Astrocyte of the hippocampus (primary cell): ENCODE data around the gene BTBD1.
A peak's percentile ranks its signal among the peaks of the same experiment; 100 is the strongest.
"Not testable (repeated sequence)": the region's sequence is repeated elsewhere in the genome, so short reads cannot be mapped to it uniquely, and the experiment has no call there.

Experiments
- DNase-seq: peaks from one replicate; pipeline ENCODE4 v3.0.0; 2011; ENCODE audit warnings: low read depth, low spot score

The BTBD1 gene

DNA sequence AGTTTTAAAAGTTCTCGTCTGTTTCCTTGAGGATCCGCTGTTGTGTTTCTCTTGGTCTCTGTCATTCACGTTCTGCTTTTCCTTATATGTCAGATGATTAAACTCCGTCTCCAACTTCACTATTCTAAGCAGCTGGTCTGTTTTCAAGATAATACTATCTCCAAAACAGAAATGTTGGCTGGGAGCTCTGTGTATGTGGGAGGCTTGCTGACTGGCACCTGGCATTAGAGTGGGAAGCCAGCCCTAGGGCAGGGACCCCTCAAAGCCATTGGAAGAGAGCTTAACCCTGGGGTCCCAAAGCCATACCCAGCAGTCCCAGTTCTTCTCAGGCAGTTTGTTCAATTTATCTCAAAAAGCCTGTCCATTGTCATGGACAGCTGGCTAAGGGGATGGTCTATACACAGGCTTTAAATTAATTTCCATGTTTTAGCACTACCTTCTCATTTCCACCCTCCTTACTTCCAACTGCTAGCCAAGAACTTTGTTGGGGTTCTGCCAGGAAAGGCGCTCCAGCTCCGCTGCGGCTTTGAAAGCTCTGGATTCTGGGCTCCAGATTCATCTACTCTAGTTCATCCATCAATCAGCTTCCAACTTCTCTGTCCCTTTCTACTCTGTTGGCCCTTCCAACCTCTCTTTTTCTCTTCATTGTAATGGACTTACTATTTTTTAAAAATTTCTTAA, 9.2 kb downstream of the BTBD1 start:
- peak; percentile 56 for DNase-seq

DNA sequence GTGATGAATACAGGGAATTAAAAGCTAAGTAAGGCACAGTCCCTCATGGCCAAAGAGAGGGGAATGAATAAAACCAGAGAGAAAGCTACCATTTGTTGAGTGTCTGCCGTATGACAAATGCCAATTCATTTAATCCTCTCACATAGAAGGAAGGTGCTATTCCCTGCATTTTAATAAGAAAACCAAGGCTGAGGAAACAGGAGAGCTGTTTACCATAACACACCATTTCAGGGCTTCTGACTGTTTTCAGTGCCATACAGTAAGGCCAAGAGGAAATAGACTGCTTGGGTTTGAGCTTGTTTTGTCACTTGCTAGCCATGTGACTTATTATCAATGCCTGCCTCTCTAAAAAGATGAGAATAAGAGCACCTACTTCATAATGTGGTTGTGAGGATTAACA, 10.1 kb downstream of the BTBD1 start:
- no peak for DNase-seq

DNA sequence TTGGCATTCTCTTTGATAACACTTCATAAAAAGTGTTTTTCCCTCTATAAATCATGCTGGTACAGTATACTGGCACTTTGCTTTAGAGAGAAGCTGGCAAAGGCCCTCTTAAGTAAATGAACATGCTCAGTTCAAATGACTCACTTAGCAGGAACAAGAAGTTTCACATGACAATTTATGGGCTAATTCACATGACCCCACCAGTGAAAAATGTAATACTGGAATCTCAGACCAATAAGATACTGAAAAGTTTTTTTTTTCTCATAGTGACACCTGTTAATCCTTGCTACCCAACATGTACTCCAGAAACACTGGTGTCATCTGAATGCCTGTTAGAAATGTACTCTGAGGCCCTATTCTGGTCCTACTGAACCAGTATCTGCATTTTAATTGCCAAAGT, 13.9 kb downstream of the BTBD1 start:
- peak; percentile 51 for DNase-seq

DNA sequence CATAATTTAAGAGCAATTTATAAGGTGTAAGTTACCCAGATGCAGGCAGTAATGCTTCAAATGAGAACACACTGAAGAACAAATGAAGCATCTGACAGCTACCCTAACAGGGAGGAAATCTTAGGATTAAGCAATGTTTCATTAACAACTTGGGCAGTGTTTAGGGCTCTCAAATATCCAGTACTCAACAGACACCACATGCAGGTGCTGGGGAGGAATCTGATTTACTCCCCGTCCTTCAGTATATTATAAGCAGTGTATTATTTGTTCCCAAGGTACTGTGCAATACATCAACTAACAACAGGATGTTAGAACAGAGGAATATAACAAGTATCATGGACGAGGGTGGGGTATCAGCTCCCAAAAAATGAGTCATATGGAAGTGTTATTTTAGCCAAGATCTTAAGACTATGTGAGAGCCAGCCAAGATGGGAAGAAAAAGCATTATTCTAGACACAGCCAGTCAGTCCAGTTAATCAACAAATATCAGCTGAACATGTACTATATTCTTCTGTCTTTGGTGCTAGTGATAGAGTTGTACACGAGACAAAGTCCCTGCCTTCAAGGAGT, 20.4 kb downstream of the BTBD1 start:
- DNase-seq: peak; percentile 64

DNA sequence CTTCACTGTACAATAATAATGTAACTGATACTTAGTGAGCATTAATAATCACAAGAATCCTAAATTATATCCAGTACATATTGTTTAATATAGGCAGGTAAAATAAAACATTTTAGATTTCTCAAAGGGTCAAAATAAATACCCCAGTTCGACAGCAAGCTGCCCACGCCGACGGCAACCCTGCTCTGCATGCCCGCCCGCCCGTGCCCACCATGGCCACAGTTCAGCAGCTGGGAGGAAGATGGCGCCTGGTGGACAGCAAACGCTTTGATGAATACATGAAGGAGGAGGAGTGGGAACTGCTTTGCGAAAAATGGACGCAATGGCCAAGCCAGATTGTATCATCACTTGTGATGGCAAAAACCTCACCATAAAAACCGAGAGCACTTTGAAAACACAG, 22.9 kb downstream of the BTBD1 start:
- DNase-seq: no peak

DNA sequence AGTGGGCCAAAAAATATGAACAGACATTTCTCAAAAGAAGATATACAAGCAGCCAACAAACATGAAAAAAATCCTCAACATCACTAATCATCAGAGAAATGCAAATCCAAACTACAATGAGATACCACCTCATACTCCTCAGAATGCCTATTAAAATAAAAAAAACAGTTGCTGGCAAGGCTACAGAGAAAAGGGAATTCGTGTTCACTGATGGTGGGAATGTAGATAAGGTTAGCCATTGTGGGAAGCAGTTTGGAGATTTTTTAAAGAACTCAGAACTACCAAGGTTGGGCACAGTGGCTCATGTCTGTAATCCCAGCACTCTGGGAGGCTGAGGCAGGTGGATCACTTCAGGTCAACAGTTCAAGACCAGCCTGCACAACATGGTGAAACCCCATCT, 27.8 kb downstream of the BTBD1 start:
- peak; percentile 61 for DNase-seq

DNA sequence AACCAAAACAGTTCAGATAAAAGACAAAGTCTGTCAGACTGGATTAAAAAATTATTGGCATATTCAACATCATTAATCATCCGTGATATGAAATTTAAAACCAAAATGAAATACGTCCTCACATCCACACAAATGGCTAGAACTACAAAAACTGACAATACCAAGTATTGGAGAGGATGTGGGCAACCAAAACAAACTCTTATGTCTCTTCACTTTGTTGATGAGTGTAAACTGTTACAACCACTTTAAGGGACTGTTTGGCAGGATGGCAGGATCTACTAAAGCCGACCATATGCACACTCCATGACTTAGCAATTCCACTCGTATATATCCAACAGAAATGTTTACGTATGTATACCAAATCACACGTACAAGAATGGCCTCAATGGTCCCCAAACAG, 30.8 kb downstream of the BTBD1 start:
- DNase-seq: no peak

DNA sequence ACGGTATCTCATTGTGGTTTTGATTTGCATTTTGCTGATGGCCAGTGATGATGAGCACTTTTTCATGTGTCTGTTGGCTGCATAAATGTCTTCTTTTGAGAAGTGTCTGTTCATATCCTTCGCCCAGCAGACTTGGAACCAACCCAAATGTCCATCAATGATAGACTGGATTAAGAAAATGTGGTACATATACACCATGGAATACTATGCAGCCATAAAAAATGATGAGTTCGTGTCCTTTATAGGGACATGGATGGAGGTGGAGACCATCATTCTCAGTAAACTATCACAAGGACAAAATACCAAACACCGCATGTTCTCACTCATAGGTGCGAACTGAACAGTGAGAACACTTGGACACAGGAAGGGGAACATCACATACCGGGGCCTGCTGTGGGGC, 35.8 kb downstream of the BTBD1 start:
- not testable (repeated sequence) for DNase-seq

DNA sequence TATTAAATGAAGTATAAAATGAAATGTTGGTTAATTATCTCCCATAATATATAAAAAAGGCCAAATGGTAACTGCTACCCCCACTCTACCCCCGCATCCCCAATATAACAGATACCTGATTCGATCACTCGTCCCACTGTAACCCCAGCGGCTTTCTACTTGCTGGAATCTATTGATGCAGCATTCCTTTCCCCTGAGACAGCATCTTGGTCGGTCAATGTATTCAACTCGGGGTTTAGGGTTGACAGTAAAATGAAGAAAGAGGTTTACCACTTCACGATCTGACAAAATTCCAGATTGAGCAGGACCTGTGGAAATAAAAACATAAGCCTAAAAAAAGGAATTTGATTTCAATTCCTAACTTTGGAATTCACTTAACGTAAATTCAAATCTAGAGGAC, 37.0 kb downstream of the BTBD1 start:
- peak; percentile 90 for DNase-seq

DNA sequence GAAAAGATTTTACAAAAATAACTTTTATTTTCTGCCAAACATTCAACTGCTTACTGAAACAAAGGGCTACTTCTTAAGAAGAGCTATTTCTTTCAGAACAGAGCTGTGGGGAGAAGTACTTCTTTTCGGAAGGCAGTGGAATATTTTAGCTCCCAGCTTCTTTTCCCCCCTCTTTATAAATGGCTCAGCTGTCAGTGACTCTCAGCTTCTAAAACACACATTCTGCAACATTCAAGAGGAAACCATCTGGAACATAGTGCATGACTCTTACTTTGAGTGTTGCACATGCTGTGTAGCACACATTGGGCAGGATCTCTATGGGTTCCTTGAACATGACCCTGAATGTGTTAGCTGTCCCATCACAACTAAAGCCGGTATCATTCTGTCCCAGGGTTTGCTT, 48.6 kb downstream of the BTBD1 start:
- no peak for DNase-seq

DNA sequence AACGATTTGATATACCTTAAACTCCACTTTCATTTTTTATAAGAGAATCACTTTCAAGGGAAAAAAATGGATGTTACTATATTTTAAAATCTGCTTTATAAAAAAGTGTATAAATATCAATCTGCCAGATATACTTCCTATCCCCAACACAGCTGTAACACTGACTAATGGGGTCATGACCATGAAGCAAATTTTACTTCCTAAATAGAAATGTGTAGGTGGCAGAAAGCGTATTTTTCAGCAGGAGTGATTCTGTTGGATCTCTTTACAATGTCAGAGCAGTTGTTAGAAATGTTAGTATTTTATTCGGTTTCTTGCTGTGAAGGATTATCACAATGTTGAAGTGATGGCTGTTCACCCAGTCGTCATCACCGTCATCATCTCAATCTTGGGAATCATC, 50.1 kb downstream of the BTBD1 start:
- DNase-seq: no peak

DNA sequence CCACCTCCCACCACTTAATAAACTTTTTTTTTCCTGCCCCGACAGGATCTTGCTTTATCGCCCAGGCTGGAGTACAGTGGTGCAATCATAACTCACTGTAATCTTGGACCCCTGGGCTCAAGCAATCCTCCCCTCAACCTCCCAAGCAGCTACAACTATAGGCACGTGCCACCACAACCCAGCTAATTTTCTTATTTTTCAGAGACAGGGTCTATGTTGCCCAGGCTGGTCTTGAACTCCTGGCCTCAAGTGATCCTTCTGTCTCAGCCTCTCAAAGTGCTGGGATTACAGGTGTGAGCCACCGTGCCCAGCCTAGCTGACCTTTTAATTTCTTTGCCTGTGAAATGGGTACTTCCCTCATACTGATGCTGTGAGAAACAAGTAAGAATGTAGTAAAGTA, 51.7 kb downstream of the BTBD1 start:
- DNase-seq: no peak

DNA sequence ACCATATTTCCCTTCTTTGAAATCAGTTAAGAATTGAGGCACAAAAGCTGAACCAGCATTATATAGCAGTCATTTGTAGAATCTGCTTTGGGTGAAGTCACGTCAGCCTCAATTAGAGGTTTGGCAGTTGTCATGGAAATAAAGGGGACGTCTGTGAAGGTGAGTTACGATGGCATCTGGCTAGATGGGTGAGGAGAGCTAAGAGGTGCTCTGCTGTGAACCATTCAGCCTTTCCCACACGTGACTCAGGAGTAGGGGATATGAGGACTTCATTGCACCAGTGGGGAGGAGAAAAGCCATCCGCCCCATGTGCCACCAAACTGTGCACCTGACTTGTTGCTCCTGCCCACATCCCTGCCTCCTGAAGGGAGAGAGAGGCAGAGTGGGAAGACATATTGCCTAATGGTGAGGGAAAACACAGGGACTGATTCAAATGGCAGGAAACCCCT, 52.8 kb downstream of the BTBD1 start:
- DNase-seq: no peak

DNA sequence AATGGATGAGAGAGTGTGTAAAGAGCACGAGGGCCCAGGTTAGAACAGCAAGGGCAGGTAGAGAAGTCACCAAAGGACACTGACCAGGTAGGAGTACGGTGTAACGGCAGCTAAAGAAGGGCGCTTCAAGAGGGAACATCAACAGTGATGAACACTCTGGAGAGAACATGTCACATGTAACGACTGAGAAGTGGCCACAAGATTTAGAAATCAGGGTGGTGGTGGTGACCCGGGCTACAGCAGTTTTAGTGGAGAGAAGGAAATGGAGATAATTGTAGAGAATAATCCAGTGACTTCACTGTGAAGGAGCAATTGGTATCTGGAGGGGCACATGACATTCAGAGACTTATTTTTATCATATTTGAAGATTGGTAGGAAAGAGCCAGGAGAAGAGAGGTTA, 54.4 kb downstream of the BTBD1 start:
- DNase-seq: no peak

DNA sequence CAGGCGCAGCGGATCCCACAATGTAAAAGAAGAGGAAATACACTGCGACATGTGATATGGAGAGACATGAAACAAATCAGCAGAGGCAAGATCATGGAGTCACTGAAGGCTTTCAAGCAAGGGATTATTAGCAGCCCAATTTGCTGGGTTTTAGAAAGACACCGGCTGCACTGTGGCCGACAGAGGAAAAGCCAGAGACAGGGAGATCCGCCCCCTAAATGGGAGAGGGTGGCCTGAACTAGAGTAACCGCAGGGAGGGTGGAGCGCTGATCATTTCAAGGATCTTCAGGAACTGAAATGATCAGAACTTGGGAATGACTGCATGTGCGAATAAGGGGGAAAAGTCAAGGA, 55.0 kb downstream of the BTBD1 start:
- no peak for DNase-seq

DNA sequence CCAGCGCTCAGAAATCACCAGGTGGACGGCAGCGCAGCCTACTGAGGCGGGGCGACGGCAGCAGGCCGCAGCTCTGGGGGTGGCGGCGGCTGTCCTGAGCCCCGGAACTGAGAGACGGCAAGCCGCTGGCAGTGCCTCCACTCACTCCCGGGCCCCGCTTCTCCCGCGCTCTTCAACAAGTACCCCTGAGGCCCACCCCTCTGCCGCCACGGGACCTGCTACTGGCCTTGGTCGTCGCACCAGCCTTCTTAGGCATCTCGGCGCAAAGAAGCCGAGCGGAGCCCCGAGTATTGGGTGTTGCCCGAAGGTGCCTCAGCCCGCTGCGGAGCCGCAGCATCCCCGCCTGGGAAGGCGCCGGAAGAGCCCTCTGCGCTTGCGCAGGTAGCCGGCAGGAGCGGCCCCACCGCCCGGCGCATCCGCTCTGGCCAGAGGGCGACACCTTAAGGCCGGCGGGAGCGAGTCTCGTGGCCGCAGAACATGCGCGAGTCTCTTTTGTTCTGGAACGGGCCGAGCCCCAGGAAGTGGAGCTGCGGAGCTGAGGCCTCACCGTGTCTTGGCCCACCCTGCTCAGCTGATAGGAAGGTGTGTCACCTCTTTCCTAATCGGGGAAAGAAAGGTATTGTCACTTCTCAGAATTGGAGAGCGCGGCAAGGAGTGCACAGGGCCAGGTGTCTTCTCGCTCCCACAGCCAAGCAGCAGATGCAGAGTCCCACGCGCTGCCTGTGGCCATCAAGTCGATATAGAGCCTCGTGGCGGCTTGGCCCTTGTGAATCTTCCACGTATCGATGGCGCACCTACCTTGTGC, 55.6 kb downstream of the BTBD1 start, which contains the start of gene C15orf40:
TSS of gene C15orf40 (minus strand) at position 369 of the 805 bp plus-strand sequence. CDS start at position 337, 32 bp downstream.
- peak; percentile 97 for DNase-seq

DNA sequence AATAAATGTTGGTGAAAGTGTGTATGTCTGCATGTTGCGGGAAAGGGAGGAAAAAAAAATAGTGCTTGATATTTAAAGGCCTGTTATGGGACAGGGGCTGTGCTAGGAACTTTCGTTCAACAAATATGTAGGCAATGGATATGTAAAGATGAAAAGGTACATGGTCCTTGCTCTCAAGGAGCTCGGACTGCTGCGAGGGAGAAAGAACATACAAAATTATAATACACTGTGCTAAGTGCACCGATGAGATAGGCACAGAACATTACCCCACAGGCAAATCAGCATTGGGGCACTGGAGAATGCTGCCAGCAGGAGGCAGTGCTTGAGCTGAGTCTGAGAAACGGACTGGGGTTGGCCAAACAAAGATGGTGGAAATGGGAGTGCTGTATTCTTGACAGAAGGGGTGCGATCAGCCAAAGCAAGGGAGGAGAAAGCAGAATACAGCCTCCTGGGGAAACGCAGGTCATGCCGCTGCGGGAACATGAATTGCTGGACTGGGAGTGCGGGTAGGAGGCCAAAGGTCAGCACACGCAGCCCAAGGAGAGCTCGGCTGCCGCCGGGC, 56.3 kb downstream of the BTBD1 start:
- peak; percentile 90 for DNase-seq

DNA sequence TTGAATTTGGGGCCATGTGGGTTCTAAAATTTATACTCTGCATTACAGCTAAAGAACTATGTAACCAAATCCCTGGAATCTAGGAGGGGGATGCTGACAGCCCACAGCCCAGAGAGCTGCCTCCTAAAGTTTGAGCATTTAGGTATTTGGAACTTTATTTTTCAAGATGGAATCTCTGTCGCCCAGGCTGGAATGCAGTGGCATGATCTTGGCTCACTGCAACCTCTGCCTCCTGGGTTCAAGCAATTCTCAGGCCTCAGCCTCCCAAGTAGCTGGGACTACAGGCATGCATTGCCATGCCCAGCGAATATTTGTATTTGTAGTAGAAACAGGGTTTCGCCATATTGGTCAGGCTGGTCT, 66.4 kb downstream of the BTBD1 start:
- not testable (repeated sequence) for DNase-seq

DNA sequence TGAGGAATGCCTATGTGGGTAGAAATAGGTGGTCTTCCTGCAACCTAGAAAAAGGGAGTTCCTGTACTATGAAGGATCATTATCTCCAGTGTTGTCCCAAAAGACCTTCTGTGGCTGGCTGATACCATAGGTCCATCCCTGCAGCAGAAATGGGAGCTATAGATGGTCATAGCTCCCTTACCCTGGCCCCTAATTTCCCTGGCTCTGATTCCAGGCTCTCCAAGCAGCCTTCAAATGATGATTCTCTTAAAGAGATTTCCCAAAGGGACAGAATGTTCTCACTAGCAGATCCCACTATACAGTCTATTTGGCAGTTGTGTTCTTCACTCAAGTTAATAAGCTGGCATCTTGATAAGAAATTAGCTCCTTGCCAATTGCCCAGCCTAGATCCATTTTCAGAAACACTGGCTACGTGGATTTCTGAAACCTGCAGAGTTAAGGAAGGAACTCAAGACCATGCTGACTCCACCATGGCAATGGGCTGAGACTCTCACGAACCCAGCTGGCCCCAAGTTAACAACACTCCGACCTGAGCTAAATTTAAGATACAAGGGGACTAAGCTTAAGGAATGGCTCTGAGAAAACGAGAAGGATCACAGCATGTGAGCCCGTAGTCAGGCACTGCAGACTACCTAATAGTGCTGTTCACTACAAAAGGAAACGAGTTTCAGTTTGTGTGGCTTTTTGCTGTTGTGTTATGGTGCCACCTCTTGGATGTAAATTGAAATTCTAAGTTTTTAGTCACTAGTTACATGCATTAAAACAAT, 67.0 kb downstream of the BTBD1 start:
- DNase-seq: peak; percentile 76

DNA sequence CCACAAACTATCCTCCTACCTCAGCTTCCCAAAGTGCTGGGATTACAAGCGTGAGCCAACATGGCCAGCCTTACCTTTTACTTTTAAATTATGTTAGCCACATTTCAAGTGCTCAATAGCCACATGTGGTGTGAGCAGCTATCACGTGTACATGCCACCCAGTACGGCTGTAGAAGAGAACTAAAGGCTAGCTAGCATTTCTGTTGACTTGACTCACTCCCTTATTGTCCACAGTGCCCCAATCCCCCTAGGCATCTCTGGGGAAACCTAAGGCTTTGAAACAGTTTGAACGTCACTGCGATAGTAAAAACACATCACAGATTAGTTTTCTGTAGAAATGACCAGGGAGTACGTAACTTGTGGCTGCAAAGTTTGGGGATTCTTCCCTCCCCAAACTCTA, 67.6 kb downstream of the BTBD1 start:
- no peak for DNase-seq

DNA sequence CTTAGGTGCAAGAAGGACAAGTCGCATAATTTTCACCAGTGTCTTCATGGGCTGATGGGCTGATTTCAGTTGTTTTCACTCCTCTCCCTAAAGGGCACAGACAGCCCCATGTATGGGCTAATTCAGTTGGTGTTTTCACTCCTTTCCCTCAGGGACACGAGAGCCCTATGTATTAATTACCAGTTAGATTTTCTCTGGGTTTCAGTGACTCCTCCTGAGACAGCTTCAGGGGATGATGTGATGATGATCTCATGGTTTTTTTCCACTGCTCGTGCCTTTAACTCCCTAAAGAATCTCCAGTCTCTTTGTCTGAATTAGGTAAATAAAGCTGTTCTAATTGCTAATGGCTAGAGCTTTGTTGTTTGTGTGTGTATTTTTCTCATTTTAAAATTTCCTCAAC, 71.1 kb downstream of the BTBD1 start:
- no peak for DNase-seq

DNA sequence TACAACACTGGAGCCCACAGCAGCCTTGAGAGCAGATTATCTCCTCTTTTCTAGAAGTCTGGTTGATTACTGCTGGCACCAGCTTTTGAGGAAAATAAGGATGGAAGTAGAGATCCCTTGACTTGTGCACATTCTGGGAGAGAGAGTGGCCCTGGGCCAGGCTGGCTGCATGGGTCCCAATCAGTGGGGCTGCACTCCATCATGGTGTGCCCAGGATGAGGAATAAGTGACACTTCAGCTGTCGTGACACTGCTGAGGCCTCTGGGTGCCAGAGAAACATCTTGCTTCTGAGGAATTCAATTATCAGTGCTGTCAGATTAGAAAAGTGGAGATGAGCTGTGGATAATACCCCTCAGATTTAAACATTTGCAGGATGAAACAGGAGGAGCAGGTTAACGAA, 72.0 kb downstream of the BTBD1 start:
- DNase-seq: no peak
